ENCODE measurements around the gene CLTCL1.

DNA sequence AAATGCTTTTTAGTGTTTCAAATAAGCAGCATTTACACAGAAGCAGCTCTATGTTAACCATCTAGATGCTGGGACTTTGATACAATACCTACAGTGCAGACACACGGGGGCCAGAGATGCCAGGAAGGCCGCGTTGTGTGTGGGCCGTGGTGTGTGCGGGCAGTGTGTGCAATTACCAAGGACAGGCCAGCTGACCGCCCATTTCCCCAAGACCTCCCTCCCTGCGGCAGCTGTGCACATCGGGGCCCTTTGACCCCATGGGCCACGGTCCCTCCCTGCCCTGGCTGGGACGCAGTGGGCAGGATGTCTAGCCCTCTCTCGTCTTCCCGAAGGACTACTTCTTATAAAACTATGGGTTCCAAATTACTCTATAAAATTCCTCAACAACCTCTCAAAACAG is 38.4 kb downstream of the CLTCL1 start:
- TF ChIP-seq, protein P1, sequence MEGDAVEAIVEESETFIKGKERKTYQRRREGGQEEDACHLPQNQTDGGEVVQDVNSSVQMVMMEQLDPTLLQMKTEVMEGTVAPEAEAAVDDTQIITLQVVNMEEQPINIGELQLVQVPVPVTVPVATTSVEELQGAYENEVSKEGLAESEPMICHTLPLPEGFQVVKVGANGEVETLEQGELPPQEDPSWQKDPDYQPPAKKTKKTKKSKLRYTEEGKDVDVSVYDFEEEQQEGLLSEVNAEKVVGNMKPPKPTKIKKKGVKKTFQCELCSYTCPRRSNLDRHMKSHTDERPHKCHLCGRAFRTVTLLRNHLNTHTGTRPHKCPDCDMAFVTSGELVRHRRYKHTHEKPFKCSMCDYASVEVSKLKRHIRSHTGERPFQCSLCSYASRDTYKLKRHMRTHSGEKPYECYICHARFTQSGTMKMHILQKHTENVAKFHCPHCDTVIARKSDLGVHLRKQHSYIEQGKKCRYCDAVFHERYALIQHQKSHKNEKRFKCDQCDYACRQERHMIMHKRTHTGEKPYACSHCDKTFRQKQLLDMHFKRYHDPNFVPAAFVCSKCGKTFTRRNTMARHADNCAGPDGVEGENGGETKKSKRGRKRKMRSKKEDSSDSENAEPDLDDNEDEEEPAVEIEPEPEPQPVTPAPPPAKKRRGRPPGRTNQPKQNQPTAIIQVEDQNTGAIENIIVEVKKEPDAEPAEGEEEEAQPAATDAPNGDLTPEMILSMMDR (IDR thresholded peaks at IDR 0.05): no peak
- TF ChIP-seq POLR2AphosphoS5 (IDR thresholded peaks at IDR 0.05; ENCODE audit: insufficient read depth in 1 of 2, low read depth in 1 of 2): no peak
- TF ChIP-seq POLR2A (IDR thresholded peaks at IDR 0.05): no peak
